H1 (cell line): ENCODE measurements around the gene SH3RF3.

ENCODE experiments used
- ATF2 ChIP-seq: IDR thresholded peaks from 2 replicates; pipeline ENCODE4 v1.6.1; 2012; ENCODE audit warnings: low read length, inconsistent platforms
- BRCA1 ChIP-seq: IDR thresholded peaks from 2 replicates; pipeline ENCODE4 v1.6.1; 2012; ENCODE audit warnings: low read depth, low read length, improper control_type of control experiment
- CTCF ChIP-seq, 3 experiments: IDR thresholded peaks; 1 replicate in 2 of 3; 2 replicates in 1 of 3; pipeline versions ENCODE4 v1.5.1 to v1.6.1; 2011; ENCODE audit warnings: low read length in 3 of 3, mild to moderate bottlenecking in 3 of 3, inconsistent platforms in 2 of 3, low read depth in 1 of 3, moderate library complexity in 1 of 3; ENCODE audit not compliant: insufficient read depth in 1 of 3; ENCODE audit errors: control extremely low read depth in 1 of 3
- GTF2F1 ChIP-seq: IDR thresholded peaks from 2 replicates; pipeline ENCODE4 v1.6.1; 2012; ENCODE audit warnings: low read depth, low read length, improper control_type of control experiment, borderline replicate concordance
- HDAC2 ChIP-seq, 2 experiments: fragments of 300-600 bp in 1 of 2; sonication (generic) in 1 of 2; IDR thresholded peaks; 2 replicates each; pipeline ENCODE4 v1.6.1; 2011 to 2012; ENCODE audit warnings: low read depth in 2 of 2, low read length in 2 of 2, mild to moderate bottlenecking in 2 of 2, moderate library complexity in 2 of 2, borderline replicate concordance in 1 of 2, inconsistent platforms in 1 of 2
- POLR2A ChIP-seq, 2 experiments: IDR thresholded peaks; 1 replicate in 1 of 2; 2 replicates in 1 of 2; pipeline ENCODE4 v1.6.1; 2011; ENCODE audit warnings: low read depth in 2 of 2, low read length in 2 of 2, mild to moderate bottlenecking in 2 of 2; ENCODE audit errors: control extremely low read depth in 1 of 2
- RXRA ChIP-seq: IDR thresholded peaks from 2 replicates; pipeline ENCODE4 v1.6.1; 2011; ENCODE audit warnings: low read depth, mild to moderate bottlenecking, low read length, moderate library complexity; ENCODE audit not compliant: insufficient read depth
- SRF ChIP-seq: IDR thresholded peaks from 2 replicates; pipeline ENCODE4 v1.6.1; 2011; ENCODE audit warnings: mild to moderate bottlenecking, low read depth, low read length, moderate library complexity
- TAF7 ChIP-seq: optimal IDR thresholded peaks from 2 replicates; pipeline ENCODE3; 2011; ENCODE audit warnings: low read depth, mild to moderate bottlenecking, inconsistent platforms, low read length, moderate library complexity, borderline replicate concordance
- TEAD4 ChIP-seq: IDR thresholded peaks from 2 replicates; pipeline ENCODE4 v1.6.1; 2012; ENCODE audit warnings: low read depth, low read length, inconsistent platforms, mixed read lengths
- YY1 ChIP-seq: IDR thresholded peaks from 2 replicates; pipeline ENCODE4 v1.6.1; 2011; ENCODE audit warnings: low read depth, mild to moderate bottlenecking, low read length

- TF ChIP-seq CTCF (IDR thresholded peaks at IDR 0.05; ENCODE audit: control extremely low read depth in 1 of 3, insufficient read depth in 1 of 3, low read depth in 1 of 3, low read length in 3 of 3) (no peak), HDAC2 (IDR thresholded peaks at IDR 0.05; ENCODE audit: borderline replicate concordance in 1 of 2, low read depth in 2 of 2, low read length in 2 of 2) (no peak), POLR2A (IDR thresholded peaks at IDR 0.05; ENCODE audit: control extremely low read depth in 1 of 2, low read depth in 2 of 2, low read length in 2 of 2) (no peak), ATF2 (no peak), SRF (no peak), GTF2F1 (no peak), TAF7 (no peak), RXRA (no peak), YY1 (no peak), TEAD4 (no peak), BRCA1 (no peak)
Observed at GRCh38 chr2:109513749-109514588, 385.0 kb downstream of the SH3RF3 start.
